Occipital lobe (tissue), 2 donors: Measurements from ENCODE around the gene ALOX5AP. TPM values are rescaled to one million over a fixed set of nuclear protein-coding genes. Genes with fewer than 3 reads are reported as not detected.

ENCODE experiments used
- DNase-seq: peaks from one replicate; lab custom pipeline; 2025; lab: John Stamatoyannopoulos, UW
- total RNA-seq: library from RNA; depleted of rRNA; stranded (reverse); fragments of >200 nt; gene quantifications from one replicate; pipeline ENCODE4 v1.2.3, GENCODE V29; 2014

Gene ALOX5AP
- total RNA-seq, 1 donor from 2014 or later = 2.5 TPM

- DNase-seq = no peak
Measured at GRCh38 chr13:30714629-30715371, 20.5 kb upstream of the ALOX5AP start.

GRCh38 chr13:30715372-30715756, 20.0 kb upstream of the ALOX5AP start:
- DNase-seq = no peak

- DNase-seq = no peak
Measured at GRCh38 chr13:30715837-30716236, 19.5 kb upstream of the ALOX5AP start.

- no peak for DNase-seq
Measured at GRCh38 chr13:30718661-30719524, 16.4 kb upstream of the ALOX5AP start.

GRCh38 chr13:30719525-30719914, 15.8 kb upstream of the ALOX5AP start:
- DNase-seq = no peak

GRCh38 chr13:30720172-30720869, 15.0 kb upstream of the ALOX5AP start:
- DNase-seq = no peak

GRCh38 chr13:30721936-30722335, 13.4 kb upstream of the ALOX5AP start:
- no peak for DNase-seq

- no peak for DNase-seq
Measured at GRCh38 chr13:30722361-30722760, 13.0 kb upstream of the ALOX5AP start.

GRCh38 chr13:30724778-30725177, 10.6 kb upstream of the ALOX5AP start:
- DNase-seq = no peak

- DNase-seq = no peak
Measured at GRCh38 chr13:30725326-30726085, 9.8 kb upstream of the ALOX5AP start.

GRCh38 chr13:30726192-30726591, 9.2 kb upstream of the ALOX5AP start:
- DNase-seq = no peak

- DNase-seq = no peak
Measured at GRCh38 chr13:30727491-30728355, 7.6 kb upstream of the ALOX5AP start.

GRCh38 chr13:30729801-30730200, 5.5 kb upstream of the ALOX5AP start:
- DNase-seq = no peak

GRCh38 chr13:30730526-30730925, 4.8 kb upstream of the ALOX5AP start:
- DNase-seq = no peak

- no peak for DNase-seq
Measured at GRCh38 chr13:30731361-30732045, 3.8 kb upstream of the ALOX5AP start.

GRCh38 chr13:30732046-30732390, 3.3 kb upstream of the ALOX5AP start:
- DNase-seq = no peak

- no peak for DNase-seq
Measured at GRCh38 chr13:30734439-30734838, 904 bp upstream of the ALOX5AP start.

- no peak for DNase-seq
Measured at GRCh38 chr13:30735872-30736175, 481 bp downstream of the ALOX5AP start.

GRCh38 chr13:30736461-30737320, 1.3 kb downstream of the ALOX5AP start:
- DNase-seq = no peak
